GM12875 (cell line): ENCODE results near the gene CHL1.

ENCODE experiments used
- H3K4me3 ChIP-seq: one replicate; pipeline ENCODE4 v1.5.1; 2011; ENCODE audit warnings: low read depth, low read length, control low read depth
- TF ChIP-seq, protein P1 (sequence below): IDR thresholded peaks from 2 replicates; pipeline ENCODE4 v1.5.1; 2011; ENCODE audit warnings: low read depth, mild to moderate bottlenecking, control low read depth, inconsistent platforms, low read length, moderate library complexity, borderline replicate concordance; ENCODE audit not compliant: insufficient read depth

CHL1 gene

DNA sequence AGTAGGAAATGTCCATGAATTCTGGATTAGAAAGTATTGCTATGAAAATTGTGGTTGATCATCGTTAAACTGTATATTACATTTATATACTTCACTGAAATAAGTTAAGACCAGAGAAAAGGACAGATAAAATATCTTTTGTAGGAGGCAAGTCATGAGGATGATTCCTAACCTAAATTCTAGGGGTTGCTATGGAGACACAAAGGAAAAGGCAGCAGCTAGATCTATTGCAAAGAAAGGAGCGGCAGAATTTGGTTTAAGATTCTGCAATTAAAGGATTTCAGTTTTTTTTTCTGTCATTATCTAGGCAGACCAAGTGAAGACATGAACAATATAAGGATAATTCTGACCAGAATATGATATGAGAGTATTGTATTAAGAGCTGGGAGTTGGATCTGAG lies 136.1 kb downstream of the CHL1 start:
- H3K4me3 ChIP-seq, result no peak overlapping the region
- TF ChIP-seq, protein P1, sequence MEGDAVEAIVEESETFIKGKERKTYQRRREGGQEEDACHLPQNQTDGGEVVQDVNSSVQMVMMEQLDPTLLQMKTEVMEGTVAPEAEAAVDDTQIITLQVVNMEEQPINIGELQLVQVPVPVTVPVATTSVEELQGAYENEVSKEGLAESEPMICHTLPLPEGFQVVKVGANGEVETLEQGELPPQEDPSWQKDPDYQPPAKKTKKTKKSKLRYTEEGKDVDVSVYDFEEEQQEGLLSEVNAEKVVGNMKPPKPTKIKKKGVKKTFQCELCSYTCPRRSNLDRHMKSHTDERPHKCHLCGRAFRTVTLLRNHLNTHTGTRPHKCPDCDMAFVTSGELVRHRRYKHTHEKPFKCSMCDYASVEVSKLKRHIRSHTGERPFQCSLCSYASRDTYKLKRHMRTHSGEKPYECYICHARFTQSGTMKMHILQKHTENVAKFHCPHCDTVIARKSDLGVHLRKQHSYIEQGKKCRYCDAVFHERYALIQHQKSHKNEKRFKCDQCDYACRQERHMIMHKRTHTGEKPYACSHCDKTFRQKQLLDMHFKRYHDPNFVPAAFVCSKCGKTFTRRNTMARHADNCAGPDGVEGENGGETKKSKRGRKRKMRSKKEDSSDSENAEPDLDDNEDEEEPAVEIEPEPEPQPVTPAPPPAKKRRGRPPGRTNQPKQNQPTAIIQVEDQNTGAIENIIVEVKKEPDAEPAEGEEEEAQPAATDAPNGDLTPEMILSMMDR, result no peak

- H3K4me3 ChIP-seq, result no peak overlapping the region
- TF ChIP-seq, protein P1, result no peak
Observed at GRCh38 chr3:335240-335639, 138.7 kb downstream of the CHL1 start.

DNA sequence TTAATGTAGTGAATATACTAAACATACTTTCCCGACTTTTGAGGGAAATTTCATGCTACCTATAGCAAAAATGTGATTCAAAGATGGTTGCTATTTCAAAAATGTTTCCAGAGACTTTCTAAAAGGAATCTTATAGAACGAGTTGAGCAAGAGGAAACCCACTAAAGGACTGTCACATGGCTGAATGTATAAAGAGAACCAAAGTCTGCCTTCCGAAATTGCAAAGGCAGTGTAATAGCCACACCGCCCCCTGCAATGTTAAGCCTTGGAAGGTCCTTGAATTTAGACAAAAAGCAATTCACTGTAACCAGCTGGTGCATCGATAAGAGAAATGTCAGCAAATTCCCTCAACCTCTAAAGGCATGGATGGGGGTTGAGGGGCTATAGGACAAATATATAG lies 142.8 kb downstream of the CHL1 start:
- H3K4me3 ChIP-seq, result no peak overlapping the region
- TF ChIP-seq, protein P1, result no peak

- no peak overlapping the region for H3K4me3 ChIP-seq
- TF ChIP-seq, protein P1, result no peak
Observed at GRCh38 chr3:341998-342397, 145.4 kb downstream of the CHL1 start.

DNA sequence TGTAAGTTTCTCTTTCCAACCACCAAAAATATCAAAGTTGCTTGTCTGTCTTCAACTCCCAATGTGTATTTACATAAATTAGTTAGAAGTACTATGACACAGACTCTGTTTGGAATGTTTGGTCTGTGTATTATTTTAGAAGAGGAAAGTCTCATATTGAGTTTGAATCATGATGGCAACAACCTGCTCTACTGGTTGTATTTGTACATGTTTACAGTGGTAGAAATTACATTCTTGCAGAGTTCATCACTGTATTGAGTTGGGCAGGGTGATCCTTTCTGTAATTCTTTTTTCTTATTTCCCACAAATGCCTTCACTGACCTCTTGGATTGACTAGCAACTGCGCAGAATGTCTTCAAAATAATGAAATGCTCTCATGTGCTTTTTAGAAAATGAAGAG lies 149.6 kb downstream of the CHL1 start:
- no peak overlapping the region for H3K4me3 ChIP-seq
- TF ChIP-seq, protein P1, result no peak

DNA sequence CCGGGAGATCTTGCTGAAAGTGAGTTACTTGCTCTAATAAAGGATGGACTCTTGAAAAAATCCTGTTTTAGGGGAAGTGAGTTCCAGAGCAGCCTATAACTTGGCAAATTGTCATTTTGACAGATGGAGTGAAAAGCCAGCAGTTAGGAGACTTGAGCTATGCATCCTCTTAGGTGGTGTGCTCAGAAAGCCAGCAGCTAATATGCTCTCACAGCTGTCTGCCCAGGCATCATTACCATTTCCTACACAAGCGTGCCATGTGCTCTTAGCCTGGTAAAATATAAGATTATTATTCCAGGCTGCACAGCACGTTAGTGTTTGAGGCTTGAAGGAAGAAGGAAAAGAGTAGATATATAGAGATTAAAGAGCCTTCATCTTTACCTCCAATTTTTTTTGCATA lies 151.0 kb downstream of the CHL1 start:
- TF ChIP-seq, protein P1, result no peak
- no peak overlapping the region for H3K4me3 ChIP-seq

- TF ChIP-seq, protein P1, result no peak
- no peak overlapping the region for H3K4me3 ChIP-seq
Observed at GRCh38 chr3:350871-351371, 154.4 kb downstream of the CHL1 start.
